ENCODE results near the gene RBPJ.

RBPJ gene

DNA sequence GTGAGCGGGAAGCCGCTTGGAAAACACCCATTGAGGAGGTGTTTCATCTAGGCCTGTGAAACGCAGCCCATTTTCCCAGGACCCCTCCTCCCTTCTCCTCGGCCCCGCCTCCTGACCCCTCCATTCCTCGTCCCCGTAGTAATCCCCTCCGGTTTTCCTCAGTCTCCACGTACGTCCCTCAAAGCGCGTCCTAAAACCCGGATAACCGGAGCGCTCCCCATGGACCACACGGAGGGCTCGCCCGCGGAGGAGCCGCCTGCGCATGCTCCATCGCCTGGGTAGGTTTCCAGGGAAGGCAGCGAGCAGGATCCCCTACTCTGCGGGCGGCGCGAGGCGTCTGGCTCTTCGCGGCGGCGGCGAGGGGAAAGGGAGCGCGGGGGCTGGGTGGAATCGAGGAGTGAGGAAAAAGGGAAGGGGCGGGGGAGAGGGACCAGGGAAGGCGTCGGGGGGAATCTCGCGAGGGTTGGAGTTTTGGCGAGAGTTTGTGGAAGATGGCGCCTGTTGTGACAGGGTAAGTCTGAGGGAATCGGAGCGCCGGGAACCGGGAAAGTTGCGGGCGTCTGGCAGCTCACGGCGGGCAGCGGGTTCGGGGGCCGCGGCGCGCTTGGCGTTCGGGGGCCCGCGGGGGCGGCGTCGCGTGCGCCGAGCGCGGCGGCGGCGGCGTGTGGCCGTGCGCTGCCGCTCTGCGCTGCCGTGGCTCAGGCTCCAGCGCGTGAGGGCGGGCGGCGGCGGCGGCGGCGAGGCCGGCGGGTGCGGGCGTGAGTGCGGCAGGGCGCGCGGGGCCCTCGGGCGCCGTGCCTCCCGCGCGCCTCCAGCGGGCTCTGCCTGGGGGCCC is at the start of gene RBPJ:
TSS of gene RBPJ (plus strand) at position 477 of the 835 bp plus-strand sequence. CDS start at position 492, 15 bp downstream.
- Histone ChIP-seq H3K9me3 (ENCODE audit: control insufficient read depth in 5 of 5, low read length in 5 of 5) (peaks cover 0 to 9% (median 3%) of the 10 kb centered on the region in 5 donors), H3K36me3 (ENCODE audit: control insufficient read depth in 5 of 5, insufficient read depth in 5 of 5, low read length in 5 of 5) (peaks cover 0 to 3% (median 0%) of the 10 kb centered on the region in 5 donors), H3K27ac (ENCODE audit: low read depth, low read length) (peak within 1 kb of the TSS; percentile 94), H3K4me3 (ENCODE audit: low read depth in 1 of 5, low read length in 5 of 5) (peak within 1 kb of the TSS; percentile 78 to 90 (median 88)), H3K9ac (ENCODE audit: low read length in 5 of 5) (peak within 1 kb of the TSS; percentile 91 to 100 (median 93)), H3K4me1 (ENCODE audit: control insufficient read depth in 5 of 5, insufficient read depth in 5 of 5, low read length in 5 of 5) (peaks cover 17 to 46% (median 44%) of the 10 kb centered on the region in 5 donors), H3K27me3 (ENCODE audit: control insufficient read depth in 5 of 5, insufficient read depth in 4 of 5, low read length in 5 of 5) (peaks cover 0 to 9% (median 0%) of the 10 kb centered on the region in 5 donors)

DNA sequence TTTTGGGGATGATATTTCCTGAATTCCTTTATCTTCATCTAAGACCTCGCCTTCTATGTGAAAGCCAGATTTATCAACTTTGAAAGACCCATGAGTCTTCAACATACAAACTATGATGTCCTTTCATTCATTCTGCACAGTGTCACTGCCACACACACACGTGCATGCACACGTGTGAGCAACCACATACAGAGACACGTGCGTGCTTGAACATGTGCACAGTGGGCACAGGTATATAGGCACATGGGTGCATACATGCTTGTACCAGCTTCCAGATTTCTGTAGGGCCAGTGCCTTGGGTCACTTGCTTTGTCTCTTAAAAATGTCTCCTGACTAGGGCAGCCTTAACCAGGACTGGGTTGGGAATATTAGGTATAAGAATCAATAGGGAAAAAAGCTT is 49.1 kb upstream of the RBPJ start:
- Histone ChIP-seq H3K4me3 (ENCODE audit: low read depth in 1 of 5, low read length in 5 of 5) (no peak overlapping the region), H3K36me3 (ENCODE audit: control insufficient read depth in 5 of 5, insufficient read depth in 5 of 5, low read length in 5 of 5) (no peaks in the 10 kb centered on the region), H3K27ac (ENCODE audit: low read depth, low read length) (no peak overlapping the region), H3K4me1 (ENCODE audit: control insufficient read depth in 5 of 5, insufficient read depth in 5 of 5, low read length in 5 of 5) (peaks cover 0 to 18% (median 14%) of the 10 kb centered on the region in 5 donors), H3K9me3 (ENCODE audit: control insufficient read depth in 5 of 5, low read length in 5 of 5) (no peaks in the 10 kb centered on the region), H3K27me3 (ENCODE audit: control insufficient read depth in 5 of 5, insufficient read depth in 4 of 5, low read length in 5 of 5) (peaks cover 0 to 4% (median 0%) of the 10 kb centered on the region in 5 donors), H3K9ac (ENCODE audit: low read length in 5 of 5) (no peak overlapping the region)

DNA sequence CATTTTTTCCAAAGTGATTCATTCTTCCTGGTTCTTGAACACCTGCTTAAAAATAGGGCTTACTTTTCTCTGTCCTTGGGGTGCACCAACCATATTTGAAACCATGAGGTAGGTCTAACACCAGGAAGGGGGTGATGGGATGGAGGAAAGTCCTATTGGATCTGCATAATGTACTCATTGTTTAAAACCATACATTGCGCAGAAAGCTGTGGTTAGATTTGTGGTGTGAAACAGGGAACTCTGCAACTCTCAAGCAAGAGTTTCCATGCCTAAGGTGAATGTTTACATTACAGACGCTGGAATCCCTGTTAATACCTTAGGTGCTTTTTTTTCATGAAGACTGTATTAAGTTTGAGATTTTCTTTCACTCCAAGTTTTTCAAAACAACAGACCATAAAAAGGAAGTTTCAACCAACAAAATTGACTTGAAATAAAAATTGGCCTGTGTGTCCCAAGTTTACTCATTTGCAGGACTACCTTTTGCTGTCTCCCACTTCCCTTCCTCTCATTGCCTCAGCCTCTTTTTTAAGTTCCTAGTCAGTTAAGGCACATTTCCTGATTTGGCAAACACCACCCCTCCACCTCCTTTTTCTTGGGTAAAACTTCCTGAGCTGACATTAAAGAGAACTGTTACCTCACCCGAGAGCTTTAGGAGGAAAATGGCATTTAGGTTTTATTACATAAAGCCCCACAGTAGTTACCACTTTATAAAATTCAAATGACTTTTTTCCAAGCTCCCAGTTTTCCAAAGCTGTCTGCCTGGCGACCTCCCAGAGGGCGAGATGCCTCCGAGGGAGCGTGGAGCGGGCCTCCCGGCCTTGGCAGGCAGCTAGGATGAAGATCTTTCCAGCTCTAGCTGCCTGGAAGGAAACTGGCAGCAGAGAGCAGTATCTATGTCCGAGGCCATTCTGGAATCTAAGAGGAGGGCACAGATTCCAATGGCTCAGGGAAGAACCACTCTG is 47.9 kb upstream of the RBPJ start:
- no peaks in the 10 kb centered on the region for H3K36me3 ChIP-seq (ENCODE audit: control insufficient read depth in 5 of 5, insufficient read depth in 5 of 5, low read length in 5 of 5)
- H3K27me3 ChIP-seq (ENCODE audit: control insufficient read depth in 5 of 5, insufficient read depth in 4 of 5, low read length in 5 of 5), result peaks cover 0 to 4% (median 0%) of the 10 kb centered on the region in 5 donors
- no peaks in the 10 kb centered on the region for H3K9me3 ChIP-seq (ENCODE audit: control insufficient read depth in 5 of 5, low read length in 5 of 5)
- H3K27ac ChIP-seq (ENCODE audit: low read depth, low read length), result no peak overlapping the region
- H3K4me1 ChIP-seq (ENCODE audit: control insufficient read depth in 5 of 5, insufficient read depth in 5 of 5, low read length in 5 of 5), result peaks cover 0 to 14% (median 9%) of the 10 kb centered on the region in 5 donors
- H3K4me3 ChIP-seq (ENCODE audit: low read depth in 1 of 5, low read length in 5 of 5), result no peak overlapping the region
- H3K9ac ChIP-seq (ENCODE audit: low read length in 5 of 5), result peak overlapping the region in 1 of 5 donors; percentile 45

DNA sequence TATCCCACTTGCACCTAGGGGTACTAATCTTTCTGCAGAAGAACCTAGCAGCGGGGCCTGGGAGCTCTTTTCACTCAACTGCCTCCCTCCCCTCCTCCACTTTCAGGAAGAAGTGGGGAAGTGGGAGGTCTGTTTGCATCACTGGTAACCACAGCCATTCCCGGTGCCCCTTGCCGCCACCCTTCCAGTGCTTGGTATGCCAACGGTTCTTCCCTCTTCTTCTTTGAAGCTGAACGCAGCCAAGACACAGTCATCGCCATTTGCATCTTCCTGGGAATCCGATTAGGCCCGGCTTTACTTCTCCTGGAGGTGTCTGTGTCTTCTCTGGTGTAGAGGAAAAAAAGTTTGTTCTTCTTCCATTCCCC is 47.2 kb upstream of the RBPJ start:
- Histone ChIP-seq H3K9me3 (ENCODE audit: control insufficient read depth in 5 of 5, low read length in 5 of 5) (no peaks in the 10 kb centered on the region), H3K4me3 (ENCODE audit: low read depth in 1 of 5, low read length in 5 of 5) (no peak overlapping the region), H3K27ac (ENCODE audit: low read depth, low read length) (no peak overlapping the region), H3K9ac (ENCODE audit: low read length in 5 of 5) (no peak overlapping the region), H3K27me3 (ENCODE audit: control insufficient read depth in 5 of 5, insufficient read depth in 4 of 5, low read length in 5 of 5) (peaks cover 0 to 4% (median 0%) of the 10 kb centered on the region in 5 donors), H3K4me1 (ENCODE audit: control insufficient read depth in 5 of 5, insufficient read depth in 5 of 5, low read length in 5 of 5) (peaks cover 0 to 9% (median 8%) of the 10 kb centered on the region in 5 donors), H3K36me3 (ENCODE audit: control insufficient read depth in 5 of 5, insufficient read depth in 5 of 5, low read length in 5 of 5) (no peaks in the 10 kb centered on the region)

DNA sequence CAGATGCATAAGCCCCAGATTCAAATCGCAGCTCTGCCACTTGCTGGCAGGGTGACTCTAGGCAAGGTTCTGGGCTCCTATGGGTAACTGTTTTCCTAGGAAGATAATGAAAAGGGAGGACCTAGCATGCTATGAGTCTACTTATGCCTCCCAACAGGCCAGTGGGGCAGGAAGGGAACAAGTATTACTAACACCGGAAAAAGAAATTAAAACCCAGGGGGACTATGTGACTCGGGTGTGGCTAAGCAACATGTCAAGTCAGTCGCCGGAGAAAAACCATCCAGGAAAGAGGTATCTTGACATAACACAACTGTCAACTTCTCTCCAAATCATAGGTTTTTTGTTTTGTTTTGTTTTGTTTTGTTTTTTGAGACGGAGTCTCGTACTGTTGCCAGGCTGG is 45.5 kb upstream of the RBPJ start:
- Histone ChIP-seq H3K36me3 (ENCODE audit: control insufficient read depth in 5 of 5, insufficient read depth in 5 of 5, low read length in 5 of 5) (no peaks in the 10 kb centered on the region), H3K4me1 (ENCODE audit: control insufficient read depth in 5 of 5, insufficient read depth in 5 of 5, low read length in 5 of 5) (peaks cover 0 to 9% (median 8%) of the 10 kb centered on the region in 5 donors), H3K27me3 (ENCODE audit: control insufficient read depth in 5 of 5, insufficient read depth in 4 of 5, low read length in 5 of 5) (peaks cover 0 to 4% (median 0%) of the 10 kb centered on the region in 5 donors), H3K9me3 (ENCODE audit: control insufficient read depth in 5 of 5, low read length in 5 of 5) (no peaks in the 10 kb centered on the region), H3K9ac (ENCODE audit: low read length in 5 of 5) (no peak overlapping the region), H3K27ac (ENCODE audit: low read depth, low read length) (no peak overlapping the region), H3K4me3 (ENCODE audit: low read depth in 1 of 5, low read length in 5 of 5) (no peak overlapping the region)

DNA sequence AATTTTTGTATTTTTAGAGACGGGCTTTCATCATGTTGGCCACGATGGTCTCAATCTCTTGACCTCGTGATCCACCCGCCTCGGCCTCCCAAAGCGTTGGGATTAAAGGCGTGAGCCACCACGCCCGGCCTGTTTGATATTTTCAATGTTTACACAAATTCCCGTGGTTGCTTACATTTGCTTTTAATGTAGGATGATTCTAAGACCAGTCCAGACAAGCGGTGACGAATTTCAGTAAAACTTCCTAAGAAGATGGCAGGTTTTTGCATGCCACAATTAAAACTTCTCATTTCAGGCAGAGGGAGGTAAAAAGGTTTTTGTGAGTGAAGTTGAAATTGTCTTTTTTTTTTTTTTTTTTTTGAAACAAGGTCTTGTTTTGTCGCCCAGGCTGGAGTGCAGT is 41.4 kb upstream of the RBPJ start:
- Histone ChIP-seq H3K9ac (ENCODE audit: low read length in 5 of 5) (no peak overlapping the region), H3K9me3 (ENCODE audit: control insufficient read depth in 5 of 5, low read length in 5 of 5) (no peaks in the 10 kb centered on the region), H3K4me1 (ENCODE audit: control insufficient read depth in 5 of 5, insufficient read depth in 5 of 5, low read length in 5 of 5) (no peaks in the 10 kb centered on the region), H3K36me3 (ENCODE audit: control insufficient read depth in 5 of 5, insufficient read depth in 5 of 5, low read length in 5 of 5) (no peaks in the 10 kb centered on the region), H3K27me3 (ENCODE audit: control insufficient read depth in 5 of 5, insufficient read depth in 4 of 5, low read length in 5 of 5) (no peaks in the 10 kb centered on the region), H3K4me3 (ENCODE audit: low read depth in 1 of 5, low read length in 5 of 5) (no peak overlapping the region), H3K27ac (ENCODE audit: low read depth, low read length) (no peak overlapping the region)

DNA sequence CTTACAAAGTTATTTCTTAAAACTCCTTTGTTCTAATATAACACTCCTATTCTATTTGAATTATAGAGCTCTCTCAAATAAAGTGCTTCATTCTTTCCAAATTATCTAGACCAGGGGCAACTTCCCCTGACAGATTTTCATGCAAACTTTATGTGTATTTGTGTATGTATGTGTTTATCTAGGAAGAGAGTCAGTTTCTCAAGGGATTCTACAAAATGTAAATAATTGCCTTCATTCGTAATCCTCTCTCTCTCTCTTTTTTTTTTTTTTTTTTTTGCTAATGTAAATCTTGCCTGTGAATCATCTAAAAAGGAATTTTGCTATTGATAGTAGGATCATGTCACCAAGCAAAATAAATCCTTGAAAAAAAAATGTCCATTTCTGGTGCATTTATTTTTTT is 38.9 kb upstream of the RBPJ start:
- no peak overlapping the region for H3K27ac ChIP-seq (ENCODE audit: low read depth, low read length)
- H3K9ac ChIP-seq (ENCODE audit: low read length in 5 of 5), result no peak overlapping the region
- H3K4me1 ChIP-seq (ENCODE audit: control insufficient read depth in 5 of 5, insufficient read depth in 5 of 5, low read length in 5 of 5), result no peaks in the 10 kb centered on the region
- H3K4me3 ChIP-seq (ENCODE audit: low read depth in 1 of 5, low read length in 5 of 5), result no peak overlapping the region
- H3K9me3 ChIP-seq (ENCODE audit: control insufficient read depth in 5 of 5, low read length in 5 of 5), result no peaks in the 10 kb centered on the region
- H3K36me3 ChIP-seq (ENCODE audit: control insufficient read depth in 5 of 5, insufficient read depth in 5 of 5, low read length in 5 of 5), result no peaks in the 10 kb centered on the region
- no peaks in the 10 kb centered on the region for H3K27me3 ChIP-seq (ENCODE audit: control insufficient read depth in 5 of 5, insufficient read depth in 4 of 5, low read length in 5 of 5)

DNA sequence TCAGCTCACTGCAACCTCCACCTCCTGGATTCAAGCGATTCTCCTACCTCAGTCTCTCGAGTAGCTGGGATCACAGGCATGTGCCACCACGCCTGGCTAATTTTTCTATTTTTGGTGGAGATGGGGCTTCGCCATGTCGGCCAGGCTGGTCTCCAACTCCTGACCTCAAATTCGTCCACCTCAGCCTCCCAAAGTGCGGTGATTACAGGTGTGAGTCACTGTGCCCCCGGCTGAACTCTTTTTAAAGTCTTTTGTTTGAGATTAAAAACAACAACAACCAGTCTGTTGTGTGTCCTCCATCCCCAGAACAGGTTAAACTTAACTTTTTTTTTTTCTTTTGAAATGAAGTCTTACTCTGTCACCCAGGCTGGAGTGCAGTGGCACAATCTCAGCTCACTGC is 36.3 kb upstream of the RBPJ start:
- no peak overlapping the region for H3K9ac ChIP-seq (ENCODE audit: low read length in 5 of 5)
- H3K27me3 ChIP-seq (ENCODE audit: control insufficient read depth in 5 of 5, insufficient read depth in 4 of 5, low read length in 5 of 5), result no peaks in the 10 kb centered on the region
- H3K4me1 ChIP-seq (ENCODE audit: control insufficient read depth in 5 of 5, insufficient read depth in 5 of 5, low read length in 5 of 5), result peaks cover under 1 to 7% (median 2%) of the 10 kb centered on the region in 5 donors
- no peak overlapping the region for H3K27ac ChIP-seq (ENCODE audit: low read depth, low read length)
- no peaks in the 10 kb centered on the region for H3K9me3 ChIP-seq (ENCODE audit: control insufficient read depth in 5 of 5, low read length in 5 of 5)
- no peaks in the 10 kb centered on the region for H3K36me3 ChIP-seq (ENCODE audit: control insufficient read depth in 5 of 5, insufficient read depth in 5 of 5, low read length in 5 of 5)
- no peak overlapping the region for H3K4me3 ChIP-seq (ENCODE audit: low read depth in 1 of 5, low read length in 5 of 5)

DNA sequence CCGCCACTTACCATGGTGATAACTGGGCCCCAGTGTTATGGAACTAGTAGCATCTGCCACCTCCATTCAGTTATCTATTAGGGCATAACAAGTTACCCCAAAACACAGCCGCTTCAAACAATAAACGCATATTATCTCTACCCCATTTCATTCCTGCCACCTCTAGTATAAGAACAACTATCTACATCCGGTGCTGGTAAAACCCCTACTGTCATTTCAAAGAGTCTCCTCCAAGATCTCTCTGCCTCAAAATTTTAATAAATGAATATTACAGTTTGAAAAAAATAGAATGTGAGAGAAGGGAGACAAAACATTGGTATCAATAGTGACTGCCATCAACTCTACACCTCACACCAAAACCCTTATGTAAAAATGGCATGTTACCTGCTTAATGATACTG is 35.5 kb upstream of the RBPJ start:
- Histone ChIP-seq H3K27ac (ENCODE audit: low read depth, low read length) (no peak overlapping the region), H3K27me3 (ENCODE audit: control insufficient read depth in 5 of 5, insufficient read depth in 4 of 5, low read length in 5 of 5) (no peaks in the 10 kb centered on the region), H3K4me1 (ENCODE audit: control insufficient read depth in 5 of 5, insufficient read depth in 5 of 5, low read length in 5 of 5) (peaks cover 2 to 15% (median 10%) of the 10 kb centered on the region in 5 donors), H3K9me3 (ENCODE audit: control insufficient read depth in 5 of 5, low read length in 5 of 5) (no peaks in the 10 kb centered on the region), H3K36me3 (ENCODE audit: control insufficient read depth in 5 of 5, insufficient read depth in 5 of 5, low read length in 5 of 5) (no peaks in the 10 kb centered on the region), H3K9ac (ENCODE audit: low read length in 5 of 5) (no peak overlapping the region), H3K4me3 (ENCODE audit: low read depth in 1 of 5, low read length in 5 of 5) (no peak overlapping the region)

DNA sequence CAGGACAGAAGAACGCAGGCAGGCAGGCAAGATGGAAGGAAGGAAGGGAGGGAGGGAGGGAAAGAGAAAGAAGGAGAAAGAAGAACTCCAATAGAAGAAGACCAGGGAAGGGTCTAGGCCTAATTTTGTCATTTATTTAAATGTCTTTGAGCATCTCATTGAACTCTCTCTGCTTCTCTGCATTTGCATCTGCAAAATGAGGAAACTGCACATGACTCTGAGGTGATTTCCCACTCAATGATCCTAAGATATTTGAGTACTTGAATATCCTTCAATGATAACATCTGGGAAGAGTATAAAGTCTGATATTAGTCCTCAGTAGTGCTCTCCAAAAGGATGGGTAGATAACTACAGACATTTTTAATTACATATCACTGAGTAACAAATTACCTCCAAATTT is 33.1 kb upstream of the RBPJ start:
- peaks cover 2 to 22% (median 13%) of the 10 kb centered on the region in 5 donors for H3K4me1 ChIP-seq (ENCODE audit: control insufficient read depth in 5 of 5, insufficient read depth in 5 of 5, low read length in 5 of 5)
- no peak overlapping the region for H3K27ac ChIP-seq (ENCODE audit: low read depth, low read length)
- no peaks in the 10 kb centered on the region for H3K36me3 ChIP-seq (ENCODE audit: control insufficient read depth in 5 of 5, insufficient read depth in 5 of 5, low read length in 5 of 5)
- no peaks in the 10 kb centered on the region for H3K9me3 ChIP-seq (ENCODE audit: control insufficient read depth in 5 of 5, low read length in 5 of 5)
- no peaks in the 10 kb centered on the region for H3K27me3 ChIP-seq (ENCODE audit: control insufficient read depth in 5 of 5, insufficient read depth in 4 of 5, low read length in 5 of 5)
- no peak overlapping the region for H3K9ac ChIP-seq (ENCODE audit: low read length in 5 of 5)
- no peak overlapping the region for H3K4me3 ChIP-seq (ENCODE audit: low read depth in 1 of 5, low read length in 5 of 5)
